ENCODE measurements around the gene CFAP73. TPM values are rescaled to one million over a fixed set of nuclear protein-coding genes. Genes with fewer than 3 reads are reported as not detected.

Gene CFAP73
- under 1 TPM in 1 of 4 donors, not detected in 3; 0.56 TPM for total RNA-seq

DNA sequence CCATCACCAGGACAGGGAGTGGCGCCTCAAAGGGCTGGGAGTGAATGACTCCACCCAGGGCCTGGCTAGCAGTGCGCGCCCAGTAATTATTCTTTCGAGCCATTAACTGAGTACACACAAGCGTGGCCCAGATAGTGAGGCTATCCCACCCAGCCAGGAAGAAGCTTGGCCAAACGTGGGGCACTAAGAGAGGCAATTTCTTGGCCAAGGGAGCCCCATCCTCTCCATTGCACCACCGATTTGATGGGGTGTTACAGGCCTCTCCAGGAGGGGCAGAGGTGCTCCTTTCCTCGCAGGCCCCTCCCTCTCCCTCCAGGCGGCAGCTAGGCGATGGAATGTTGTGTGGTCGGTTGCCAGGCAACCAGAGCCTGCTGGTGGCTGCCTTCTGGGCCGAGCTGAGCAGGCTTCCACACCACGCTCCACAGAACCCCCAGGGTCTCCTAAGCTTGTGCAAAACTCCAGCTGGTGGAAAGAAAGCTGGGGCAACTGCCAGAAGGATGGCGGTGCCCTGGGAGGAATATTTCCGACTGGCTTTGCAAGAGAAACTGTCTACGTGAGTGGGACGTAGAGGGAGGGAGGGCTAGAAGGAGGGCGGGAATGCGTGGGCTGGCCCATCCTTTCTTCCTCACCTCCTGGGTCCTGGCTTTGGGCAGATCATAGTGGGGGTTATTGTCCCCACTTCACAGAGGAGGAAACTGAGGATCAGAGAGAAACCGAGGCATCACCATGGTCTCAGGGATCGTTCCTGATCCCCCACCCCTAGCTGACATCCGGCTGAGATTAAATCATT lies at the start of gene CFAP73:
CFAP73 (plus strand) TSS at position 364 of the 790 bp plus-strand sequence; CDS start at position 498, 134 bp downstream.
- intact Hi-C loops (cut with DNase I), result loop anchor here (5.0 to 10.0 kb wide), 2 partner anchors 45 to 97 kb away; no protein-coding TSS in a partner anchor

DNA sequence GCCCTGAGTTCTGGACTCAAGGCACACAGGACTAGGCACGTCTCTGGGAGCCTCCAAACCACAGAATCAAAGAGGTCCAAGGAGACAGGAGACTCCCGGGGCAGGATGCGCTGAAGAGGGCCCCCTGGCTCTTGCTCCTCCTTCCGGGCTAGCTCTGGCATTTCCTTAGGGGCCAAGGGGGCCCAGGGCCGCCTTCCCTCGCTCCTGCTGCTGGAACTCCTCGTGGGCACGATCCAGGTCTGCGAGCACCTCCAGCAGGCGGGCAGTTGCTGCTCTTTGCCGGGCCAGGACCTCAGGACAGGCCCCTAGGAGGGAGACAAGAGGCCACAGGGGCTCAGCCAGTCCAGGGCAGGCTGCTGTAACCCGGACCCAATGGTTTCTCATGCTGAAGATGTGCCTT lies 49.8 kb upstream of the CFAP73 start:
- H3K27ac ChIP-seq, result peak overlapping the region; percentile 40 to 66 (median 56)
- TF ChIP-seq POLR2A (IDR thresholded peaks at IDR 0.05), result no peak
- no peak for TF ChIP-seq CTCF (IDR thresholded peaks at IDR 0.05)
- no peak overlapping the region for H3K4me3 ChIP-seq (replicated peaks in 1 of 3)
- no peak for DNase-seq
- intact Hi-C loops (cut with DNase I), result loop anchor here (5.0 to 10.0 kb wide), 2 partner anchors 47 to 55 kb away; no protein-coding TSS in a partner anchor
- no peaks in the 10 kb centered on the region for H3K27me3 ChIP-seq
- H3K4me1 ChIP-seq, result peaks cover 16 to 23% of the 10 kb centered on the region in 2 donors
- H3K36me3 ChIP-seq, result no peaks in the 10 kb centered on the region
- H3K9me3 ChIP-seq, result no peaks in the 10 kb centered on the region
- 80 to 81% methylated on average over 1 to 10 of the region's 12 CpGs for WGBS, 2 donors

More for the DNA sequence above, at the start of gene CFAP73:
- TF ChIP-seq CTCF (IDR thresholded peaks at IDR 0.05), result peak in 1 of 6 experiments; percentile 13
- no peak for TF ChIP-seq POLR2A (IDR thresholded peaks at IDR 0.05)
- 19 to 24% methylated on average over 15 to 17 of the region's 22 CpGs for WGBS, 2 donors
- H3K27me3 ChIP-seq, result no peaks in the 10 kb centered on the region
- peak within 1 kb of the TSS; percentile 50 to 67 (median 62) for H3K27ac ChIP-seq
- no peaks in the 10 kb centered on the region for H3K9me3 ChIP-seq
- H3K36me3 ChIP-seq, result no peaks in the 10 kb centered on the region
- DNase-seq, result peak; percentile 94 to 95
- H3K4me1 ChIP-seq, result peaks cover 22 to 26% of the 10 kb centered on the region in 2 donors
- no peak within 1 kb of the TSS for H3K4me3 ChIP-seq (replicated peaks in 1 of 3)

DNA sequence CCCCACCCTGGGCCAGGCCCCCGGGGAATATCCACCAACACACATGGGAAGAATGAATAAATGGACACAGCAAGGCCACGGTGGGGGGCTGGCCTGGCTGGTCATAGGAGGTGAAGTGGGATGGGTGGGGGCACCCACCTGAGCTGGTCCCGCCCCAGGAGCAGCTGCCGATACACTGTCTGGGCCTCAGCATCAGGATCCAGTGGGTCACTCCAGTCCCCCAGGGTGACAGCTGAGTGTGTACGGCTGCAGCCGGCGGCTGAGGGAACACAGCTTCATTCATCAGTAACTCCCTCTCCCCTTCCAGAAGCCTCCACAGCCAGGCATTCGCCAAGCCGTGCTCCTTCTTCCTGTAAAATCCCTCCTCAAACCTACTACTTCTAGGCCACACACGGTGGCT lies 47.8 kb upstream of the CFAP73 start:
- Histone ChIP-seq H3K27ac (peak overlapping the region in 2 of 3 donors; percentile 1 to 13), H3K4me1 (peaks cover 16 to 23% of the 10 kb centered on the region in 2 donors), H3K36me3 (peaks cover 0 to 3% of the 10 kb centered on the region in 2 donors), H3K27me3 (no peaks in the 10 kb centered on the region), H3K4me3 (replicated peaks in 1 of 3) (no peak overlapping the region), H3K9me3 (no peaks in the 10 kb centered on the region)
- WGBS, 2 donors, result 76 to 86% methylated on average over 3 to 7 of the region's 10 CpGs
- no peak for DNase-seq
- TF ChIP-seq CTCF (IDR thresholded peaks at IDR 0.05) (no peak), POLR2A (IDR thresholded peaks at IDR 0.05) (no peak)
- intact Hi-C loops (cut with DNase I), result loop anchor here (10.0 kb wide), 1 partner anchor 53 kb away; no protein-coding TSS in a partner anchor

DNA sequence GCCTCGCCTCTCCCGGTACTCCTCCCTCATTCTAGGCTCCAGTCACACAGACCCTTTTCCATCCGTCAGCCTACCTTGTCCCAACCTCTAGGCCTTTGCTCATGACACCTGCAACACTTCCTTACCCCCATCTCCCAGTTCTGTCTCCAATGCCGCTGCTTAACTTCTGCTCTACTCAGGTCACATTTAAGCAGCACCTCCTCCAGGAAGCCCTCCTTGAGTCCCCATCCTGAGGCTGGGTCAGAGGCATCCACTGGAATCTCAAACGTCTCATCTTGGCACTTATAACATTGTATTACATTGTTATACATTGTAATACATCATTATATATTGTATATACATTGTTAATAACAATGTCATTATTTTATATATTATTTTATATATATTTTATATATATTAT lies 46.7 kb upstream of the CFAP73 start:
- peaks cover 16 to 21% of the 10 kb centered on the region in 2 donors for H3K4me1 ChIP-seq
- H3K27ac ChIP-seq, result no peak overlapping the region
- TF ChIP-seq POLR2A (IDR thresholded peaks at IDR 0.05) (no peak), CTCF (IDR thresholded peaks at IDR 0.05) (no peak)
- DNase-seq, result no peak
- H3K9me3 ChIP-seq, result no peaks in the 10 kb centered on the region
- no peak overlapping the region for H3K4me3 ChIP-seq (replicated peaks in 1 of 3)
- 88 to 89% methylated on average over 5 of the region's 5 CpGs for WGBS, 2 donors
- intact Hi-C loops (cut with DNase I), result loop anchor here (10.0 kb wide), 1 partner anchor 52 kb away; no protein-coding TSS in a partner anchor
- no peaks in the 10 kb centered on the region for H3K27me3 ChIP-seq
- peaks cover 0 to 7% of the 10 kb centered on the region in 2 donors for H3K36me3 ChIP-seq
